Smooth muscle cell (in vitro differentiated cells): ENCODE results near the gene ADM5. TPM values are rescaled to one million over a fixed set of nuclear protein-coding genes. Genes with fewer than 3 reads are reported as not detected.

Experiments
- DNase-seq: peaks from one replicate; lab custom pipeline; 2025; ENCODE audit not compliant: unreplicated experiment; lab: John Stamatoyannopoulos, UW
- H2AFZ ChIP-seq: fragments of 200-600 bp; sonication (generic); 2 replicates; pipeline ENCODE4 v1.6.0; 2016; ENCODE audit warnings: antibody characterized with exemption, low read depth, mild to moderate bottlenecking
- H3F3A ChIP-seq: fragments of 200-600 bp; sonication (generic); 2 replicates; pipeline ENCODE4 v1.6.0; 2017; ENCODE audit warnings: antibody characterized with exemption, low read depth
- H3K27ac ChIP-seq: fragments of 200-600 bp; sonication (generic); 2 replicates; pipeline ENCODE4 v1.5.1; 2016; ENCODE audit warnings: low read depth, mild to moderate bottlenecking
- H3K27me3 ChIP-seq: fragments of 200-600 bp; sonication (generic); 2 replicates; pipeline ENCODE4 v1.6.1; 2016; ENCODE audit warnings: low read depth, mild to moderate bottlenecking
- H3K36me3 ChIP-seq: fragments of 200-600 bp; sonication (generic); 2 replicates; pipeline ENCODE4 v1.5.1; 2016; ENCODE audit warnings: low read depth
- H3K4me1 ChIP-seq: fragments of 200-600 bp; sonication (generic); 2 replicates; pipeline ENCODE4 v1.5.1; 2016; ENCODE audit warnings: low read depth
- H3K4me2 ChIP-seq: fragments of 200-600 bp; sonication (generic); 2 replicates; pipeline ENCODE4 v1.6.0; 2016; ENCODE audit warnings: mild to moderate bottlenecking
- H3K4me3 ChIP-seq: fragments of 200-600 bp; sonication (generic); 2 replicates; pipeline ENCODE4 v1.5.1; 2016; ENCODE audit warnings: mild to moderate bottlenecking
- H3K79me2 ChIP-seq: fragments of 200-600 bp; sonication (generic); 2 replicates; pipeline ENCODE4 v1.6.0; 2016; ENCODE audit warnings: low read depth, mild to moderate bottlenecking
- H3K9ac ChIP-seq: fragments of 200-600 bp; sonication (generic); 2 replicates; pipeline ENCODE4 v1.6.0; 2016; ENCODE audit warnings: low read depth
- H3K9me3 ChIP-seq: fragments of 200-600 bp; sonication (generic); replicated peaks from 2 replicates; pipeline ENCODE4 v1.5.1; 2016; ENCODE audit warnings: low read depth
- H4K20me1 ChIP-seq: fragments of 200-600 bp; sonication (generic); 2 replicates; pipeline ENCODE4 v1.6.0; 2016; ENCODE audit warnings: low read depth
- CTCF ChIP-seq: fragments of 200-600 bp; sonication (generic); IDR thresholded peaks from 2 replicates; pipeline ENCODE4 v1.5.1; 2017; ENCODE audit warnings: borderline replicate concordance, mild to moderate bottlenecking, antibody characterized with exemption; ENCODE audit not compliant: insufficient read depth, poor library complexity, severe bottlenecking
- WGBS: methylation state at CpG from one replicate; pipeline ENCODE4 v1.1.7; 2016; ENCODE audit warnings: low lambda C conversion rate; 5-methylcytosine and 5-hydroxymethylcytosine counted together
- polyA plus RNA-seq: library from polyadenylated mRNA; unstranded; fragments of >200 nt; fragmentation: Nextera tagmentation; extraction: Ambion mirVana; gene quantifications from 2 replicates; pipeline ENCODE4 v1.2.1, GENCODE V29; 2016
- total RNA-seq: library from RNA; depleted of rRNA; stranded (reverse); fragments of >200 nt; gene quantifications from 2 replicates; pipeline ENCODE4 v1.2.3, GENCODE V29; 2014

Gene ADM5
- total and polyA plus RNA-seq, 2 experiments from 2014 or later, result 1.7 to 3.6 TPM

- no peak for TF ChIP-seq CTCF
- H3K27ac ChIP-seq, result no peak overlapping the region
- H3K4me1 ChIP-seq, result no peaks in the 10 kb centered on the region
- H3K79me2 ChIP-seq, result peaks cover 6% of the 10 kb centered on the region
- H2AFZ ChIP-seq, result no peak overlapping the region
- no peaks in the 10 kb centered on the region for H3K9me3 ChIP-seq
- H3K27me3 ChIP-seq, result no peaks in the 10 kb centered on the region
- DNase-seq, result no peak
- WGBS, result 83% methylated on average over 19 of the region's 26 CpGs
- H4K20me1 ChIP-seq, result peaks cover 35% of the 10 kb centered on the region
- no peaks in the 10 kb centered on the region for H3F3A ChIP-seq
- no peak overlapping the region for H3K4me2 ChIP-seq
- no peak overlapping the region for H3K9ac ChIP-seq
- no peak overlapping the region for H3K4me3 ChIP-seq
- no peaks in the 10 kb centered on the region for H3K36me3 ChIP-seq
These were observed 1.7 kb upstream of the ADM5 start for GRCh38 chr19:49687566-49688316.

- Histone ChIP-seq H3K79me2 (no peaks in the 10 kb centered on the region), H3F3A (no peaks in the 10 kb centered on the region), H2AFZ (no peak overlapping the region), H3K9ac (no peak overlapping the region), H4K20me1 (peaks cover 34% of the 10 kb centered on the region), H3K4me1 (no peaks in the 10 kb centered on the region), H3K4me2 (no peak overlapping the region), H3K27ac (no peak overlapping the region), H3K36me3 (no peaks in the 10 kb centered on the region), H3K9me3 (no peaks in the 10 kb centered on the region), H3K27me3 (no peaks in the 10 kb centered on the region), H3K4me3 (no peak overlapping the region)
- DNase-seq, result no peak
- TF ChIP-seq CTCF, result no peak
- 93% methylated on average over 12 of the region's 12 CpGs for WGBS
These were observed 762 bp upstream of the ADM5 start for GRCh38 chr19:49688531-49689132.

GRCh38 chr19:49690079-49690655, 773 bp downstream of the ADM5 start:
- Histone ChIP-seq H3K27me3 (no peaks in the 10 kb centered on the region), H3K4me2 (peak overlapping the region; percentile 92), H3K4me3 (peak overlapping the region; percentile 55), H2AFZ (peak overlapping the region; percentile 52), H3F3A (no peaks in the 10 kb centered on the region), H3K79me2 (no peaks in the 10 kb centered on the region), H3K36me3 (no peaks in the 10 kb centered on the region), H3K4me1 (no peaks in the 10 kb centered on the region), H3K9ac (peak overlapping the region; percentile 10), H3K9me3 (no peaks in the 10 kb centered on the region), H4K20me1 (peaks cover 19% of the 10 kb centered on the region), H3K27ac (no peak overlapping the region)
- DNase-seq, result no peak
- 11% methylated on average over 39 of the region's 39 CpGs for WGBS
- TF ChIP-seq CTCF, result no peak
